ENCODE results near the gene NUP62.
"Not testable (repeated sequence)": the region's sequence is repeated elsewhere in the genome, so short reads cannot be mapped to it uniquely, and the experiment has no call there.

Gene NUP62

GRCh38 chr19:49951806-49952478 is 22.6 kb upstream of the NUP62 start:
- DNase-seq, result no peak

GRCh38 chr19:49950956-49951526 is 21.7 kb upstream of the NUP62 start:
- DNase-seq, result no peak

DNA sequence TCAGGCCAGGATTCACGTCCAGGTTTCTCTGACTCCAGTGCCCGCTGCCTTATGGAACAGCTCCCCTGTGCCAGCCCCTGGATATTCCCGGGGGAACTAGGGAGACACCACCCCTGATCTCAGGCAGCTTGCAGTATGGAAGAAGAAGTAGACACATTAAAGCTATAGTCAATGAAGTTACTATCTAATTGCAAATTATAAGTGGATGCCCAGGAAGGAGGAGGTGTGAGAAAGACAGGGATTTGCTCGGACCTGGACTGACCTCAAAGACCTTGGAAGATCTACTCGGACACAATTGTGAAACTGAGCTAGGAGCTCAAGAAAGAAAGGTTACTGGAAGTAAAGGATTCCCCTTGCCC is 21.3 kb upstream of the NUP62 start:
- no peak for DNase-seq

GRCh38 chr19:49949742-49950589 is 20.7 kb upstream of the NUP62 start:
- DNase-seq, result no peak

DNA sequence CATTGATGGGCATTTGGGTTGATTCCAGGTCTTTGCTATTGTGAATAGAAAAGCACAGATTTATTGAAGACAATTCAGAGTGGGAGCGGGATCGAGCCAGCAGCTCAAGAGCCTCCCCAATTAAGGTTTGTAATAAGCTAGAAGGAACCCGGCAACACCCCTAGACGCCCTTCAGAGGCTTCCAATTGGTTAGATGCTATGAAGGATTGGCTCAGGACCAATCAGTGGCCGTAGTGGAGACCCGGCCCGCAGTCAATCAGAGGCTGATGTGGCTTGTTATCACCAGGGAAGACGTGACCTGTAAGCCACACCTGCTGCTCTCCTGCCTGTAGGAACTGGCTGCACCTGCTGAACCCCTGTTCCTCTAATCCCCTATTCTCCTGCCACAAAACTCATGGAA is 17.1 kb upstream of the NUP62 start:
- no peak for DNase-seq

DNA sequence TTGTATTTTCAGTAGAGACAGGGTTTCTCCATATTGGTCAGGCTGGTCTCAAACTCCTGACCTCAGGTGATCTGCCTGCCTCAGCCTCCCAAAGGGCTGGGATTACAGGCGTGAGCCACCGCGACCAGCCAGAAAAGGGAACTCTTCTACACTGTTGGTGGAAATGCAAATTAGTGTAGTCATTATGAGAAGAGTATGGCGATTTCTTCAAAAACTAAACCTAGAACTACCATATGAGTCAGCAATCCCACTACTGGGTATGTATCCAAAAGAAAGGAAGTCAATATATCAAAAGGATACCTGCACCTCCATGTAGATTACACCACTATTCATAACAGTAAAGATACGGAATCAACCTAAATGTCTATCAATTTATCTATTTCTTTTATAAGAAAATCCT is 15.3 kb upstream of the NUP62 start:
- not testable (repeated sequence) for DNase-seq

DNA sequence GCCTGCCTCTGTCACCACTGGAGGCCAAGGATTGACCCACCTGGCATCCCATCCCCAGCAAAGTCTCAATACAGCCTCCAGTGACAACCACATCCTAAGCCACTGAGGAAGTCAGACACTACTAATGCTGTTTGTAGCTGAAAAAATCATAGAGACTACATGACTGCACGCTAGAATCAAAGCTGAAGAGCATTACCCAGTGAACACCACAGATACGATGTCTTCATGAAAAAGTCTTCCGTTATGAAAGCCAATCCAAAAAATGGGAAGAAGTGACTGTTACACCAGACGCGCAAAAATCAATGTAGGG is 11.1 kb upstream of the NUP62 start:
- no peak for DNase-seq

DNA sequence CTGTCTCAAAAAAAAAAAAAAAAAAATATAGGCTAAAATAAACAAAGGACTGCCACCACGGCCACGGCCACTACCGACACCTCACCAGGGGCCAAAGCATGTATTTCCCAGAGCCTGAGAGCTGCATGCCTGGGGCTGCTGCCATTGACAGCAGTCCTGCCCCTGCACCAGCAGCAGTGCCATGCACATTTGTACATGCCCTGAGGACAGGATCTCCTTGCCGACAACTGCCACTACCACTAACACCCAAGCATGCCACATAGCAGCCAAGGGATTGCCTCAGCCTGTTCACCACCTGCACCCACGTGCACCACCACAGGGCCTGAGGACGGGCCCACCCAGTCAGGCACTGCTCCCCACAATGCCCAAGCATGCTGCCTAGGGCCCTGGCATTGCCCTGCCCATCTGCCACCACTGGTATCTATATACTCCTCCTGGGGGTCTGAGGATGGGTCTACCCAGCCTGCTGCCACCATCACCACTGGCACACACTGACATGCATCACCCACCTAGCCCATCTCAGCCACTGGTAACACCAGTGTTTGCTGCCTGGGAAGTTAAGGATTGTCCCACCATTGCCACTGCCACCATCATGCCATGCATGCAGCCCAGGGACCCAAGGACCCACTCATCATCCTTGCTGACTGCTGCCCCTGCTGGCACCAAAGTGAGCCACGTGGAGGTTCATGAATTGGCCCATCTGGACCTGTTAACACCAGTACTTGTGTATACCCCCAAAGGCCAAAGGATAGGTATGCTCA is 10.6 kb upstream of the NUP62 start:
- no peak for DNase-seq

GRCh38 chr19:49938662-49939061 is 9.4 kb upstream of the NUP62 start:
- no peak for DNase-seq

GRCh38 chr19:49937750-49938381 is 8.6 kb upstream of the NUP62 start:
- no peak for DNase-seq

GRCh38 chr19:49936549-49936948 is 7.2 kb upstream of the NUP62 start:
- no peak for DNase-seq

DNA sequence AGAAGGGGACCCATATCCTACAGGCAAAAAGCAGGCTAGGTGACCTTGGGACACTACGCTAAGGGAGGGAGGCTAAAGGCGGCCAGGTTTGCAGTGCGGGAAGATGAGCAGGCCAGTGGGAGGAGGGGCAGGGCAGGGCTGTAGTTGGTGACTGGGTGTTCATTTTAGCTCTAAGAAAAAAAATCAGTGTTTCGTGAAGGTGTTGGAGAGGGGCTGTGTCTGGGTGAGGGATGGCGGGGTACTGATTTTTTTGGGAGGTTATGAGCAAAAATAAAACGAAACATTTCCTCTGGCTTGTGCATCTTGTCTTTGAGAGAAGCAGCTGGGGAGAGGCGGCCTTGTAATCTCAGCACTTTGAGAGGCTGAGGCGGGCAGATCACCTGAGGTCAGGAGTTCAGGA is 4.3 kb upstream of the NUP62 start:
- no peak for DNase-seq

DNA sequence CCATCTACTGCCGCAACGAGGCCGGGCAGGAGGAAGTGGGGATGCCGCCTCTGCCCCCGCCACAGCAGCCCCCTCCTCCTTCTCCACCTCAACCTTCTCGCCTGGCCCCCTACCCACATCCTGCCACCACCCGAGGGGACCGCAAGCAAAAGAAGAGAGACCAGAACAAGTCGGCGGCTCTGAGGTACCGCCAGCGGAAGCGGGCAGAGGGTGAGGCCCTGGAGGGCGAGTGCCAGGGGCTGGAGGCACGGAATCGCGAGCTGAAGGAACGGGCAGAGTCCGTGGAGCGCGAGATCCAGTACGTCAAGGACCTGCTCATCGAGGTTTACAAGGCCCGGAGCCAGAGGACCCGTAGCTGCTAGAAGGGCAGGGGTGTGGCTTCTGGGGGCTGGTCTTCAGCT is 3.4 kb upstream of the NUP62 start:
- DNase-seq, result no peak

DNA sequence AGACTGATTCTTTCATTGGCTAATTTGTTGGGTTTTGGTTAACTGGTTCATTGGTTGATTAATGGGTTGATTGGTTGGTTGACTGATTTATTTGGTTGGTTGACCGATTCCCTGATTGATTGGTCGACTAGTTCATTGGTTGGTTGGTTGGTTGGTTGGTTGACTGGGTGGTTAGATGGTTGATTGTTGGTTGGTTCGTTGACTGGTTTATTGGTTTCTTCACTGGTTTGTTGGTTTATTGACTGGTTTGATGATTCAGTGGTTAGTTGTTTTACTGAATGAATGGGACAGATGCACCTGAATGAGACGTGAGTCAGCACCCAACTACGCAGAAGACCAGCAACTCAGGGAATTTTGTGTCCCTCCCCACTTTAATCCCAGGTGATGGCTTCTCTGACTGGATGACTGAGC is 2.7 kb upstream of the NUP62 start:
- no peak for DNase-seq

- no peak for DNase-seq
Observed at GRCh38 chr19:49931293-49932040, 2.2 kb upstream of the NUP62 start.

DNA sequence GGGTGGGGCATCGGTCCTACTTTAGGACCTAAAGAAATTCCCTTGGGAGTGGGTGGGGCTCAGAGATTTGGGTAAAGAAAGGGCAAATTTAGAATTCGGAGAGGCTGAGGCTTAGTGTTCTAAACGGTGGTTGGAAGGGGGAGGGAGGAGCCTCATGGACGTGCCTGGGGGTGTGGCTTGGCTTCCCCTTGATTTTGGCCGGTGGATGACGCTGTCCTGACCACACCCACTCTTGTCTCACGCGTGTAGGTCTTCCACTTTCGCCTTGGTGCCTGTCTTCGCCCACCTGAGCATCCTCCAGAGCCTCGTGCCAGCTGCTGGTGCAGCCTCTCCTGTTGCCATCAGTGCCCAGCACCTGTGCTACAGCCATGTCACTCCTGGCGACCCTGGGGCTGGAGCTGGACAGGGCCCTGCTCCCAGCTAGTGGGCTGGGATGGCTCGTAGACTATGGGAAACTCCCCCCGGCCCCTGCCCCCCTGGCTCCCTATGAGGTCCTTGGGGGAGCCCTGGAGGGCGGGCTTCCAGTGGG is 1.2 kb upstream of the NUP62 start:
- no peak for DNase-seq

DNA sequence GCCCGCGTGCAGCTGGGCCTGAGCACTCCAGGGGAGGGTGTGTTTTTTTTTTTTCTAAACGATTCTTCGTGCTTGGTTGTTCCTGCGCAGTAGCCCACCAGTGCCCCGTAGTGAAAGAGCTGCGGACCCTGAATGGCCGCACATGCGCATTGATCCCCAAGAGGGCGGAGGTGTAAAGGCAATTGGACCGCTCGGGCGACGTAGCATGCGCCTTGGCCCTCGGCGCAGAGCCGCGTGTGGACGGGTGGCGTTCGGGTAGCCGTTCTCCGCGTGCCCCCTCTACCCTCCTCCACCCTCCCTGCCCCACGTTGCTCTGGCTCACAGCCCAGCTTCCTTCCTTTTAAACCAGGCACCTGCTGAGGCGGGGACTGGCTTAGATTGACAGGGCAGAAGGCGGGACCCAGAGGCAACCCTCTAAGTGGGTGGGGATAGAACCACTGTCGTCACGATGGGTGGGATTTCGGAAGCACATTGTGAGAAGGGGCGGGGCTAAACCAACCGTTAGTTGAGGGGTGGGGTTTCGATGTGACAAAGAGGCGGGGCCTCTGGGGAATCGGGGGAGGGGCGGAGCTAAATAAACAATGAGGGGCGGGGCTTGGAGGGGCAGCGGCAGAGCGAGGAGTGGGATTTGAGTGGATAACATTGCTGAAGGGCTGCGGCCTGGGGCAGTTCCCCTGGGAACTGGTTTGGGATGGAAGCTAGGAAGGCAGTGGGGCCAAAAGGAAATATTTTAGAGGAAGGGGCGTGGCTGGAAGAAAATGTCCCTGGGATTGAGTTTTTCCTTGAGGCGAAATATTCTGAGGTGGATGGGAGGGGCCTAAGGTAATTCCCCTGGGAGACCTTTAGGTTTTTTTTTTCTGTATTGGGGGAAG is 543 bp upstream of the NUP62 start:
- DNase-seq, result peak; percentile 61

DNA sequence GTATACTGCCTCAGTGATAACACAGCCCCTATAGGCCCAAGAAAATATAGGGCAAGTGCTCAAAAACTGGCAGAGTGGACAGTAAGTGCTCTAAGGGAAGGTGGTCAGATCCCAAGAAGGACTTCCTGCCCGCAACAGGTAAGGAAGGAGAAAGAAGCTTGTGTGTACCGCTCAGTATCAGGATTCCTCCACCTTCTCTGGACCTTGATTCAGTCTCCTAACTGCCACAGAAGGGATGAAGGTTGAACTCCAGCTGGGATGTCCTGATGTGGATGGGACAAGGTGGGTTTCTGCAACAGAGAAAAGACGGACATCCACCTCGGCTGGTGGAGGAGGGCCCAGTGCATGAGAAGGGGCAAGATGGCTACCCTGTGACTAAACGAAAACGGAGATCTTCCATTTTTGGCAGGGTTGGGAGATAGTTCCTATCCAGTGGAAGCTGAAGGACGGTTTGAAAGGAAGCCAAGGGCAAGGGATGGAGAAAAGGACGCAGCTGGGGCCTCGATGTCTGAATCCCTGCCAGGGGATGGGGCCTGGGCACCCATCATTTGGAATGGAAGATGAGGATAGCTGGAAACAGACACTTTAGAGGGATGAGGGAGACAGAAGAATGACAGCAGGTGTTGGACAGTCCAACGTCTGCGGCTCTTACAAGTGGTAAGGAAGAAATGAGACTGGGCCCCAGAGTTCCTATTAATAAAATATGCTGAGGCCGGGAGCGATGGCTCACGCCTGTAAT is 1.6 kb downstream of the NUP62 start:
- no peak for DNase-seq

GRCh38 chr19:49926515-49926914 is 2.8 kb downstream of the NUP62 start:
- DNase-seq, result no peak

DNA sequence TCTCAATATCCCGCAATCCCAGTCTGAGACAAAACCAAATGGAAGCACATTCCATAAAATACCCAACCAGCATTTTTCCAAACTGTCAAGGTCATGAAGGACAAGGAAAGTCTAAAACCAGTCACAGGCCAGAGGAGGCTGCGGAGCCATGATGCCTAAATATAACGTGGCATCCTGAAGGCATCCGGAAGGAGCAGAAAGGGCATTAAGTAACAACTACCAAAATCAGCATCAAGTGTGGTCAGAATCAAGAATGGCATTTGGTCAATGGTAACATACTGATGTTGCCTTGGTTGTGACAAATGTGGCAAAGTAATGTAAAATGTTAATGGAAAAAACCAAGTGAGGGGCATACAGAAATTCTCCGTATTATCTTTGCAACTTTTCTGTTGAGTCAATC is 3.8 kb downstream of the NUP62 start:
- no peak for DNase-seq

DNA sequence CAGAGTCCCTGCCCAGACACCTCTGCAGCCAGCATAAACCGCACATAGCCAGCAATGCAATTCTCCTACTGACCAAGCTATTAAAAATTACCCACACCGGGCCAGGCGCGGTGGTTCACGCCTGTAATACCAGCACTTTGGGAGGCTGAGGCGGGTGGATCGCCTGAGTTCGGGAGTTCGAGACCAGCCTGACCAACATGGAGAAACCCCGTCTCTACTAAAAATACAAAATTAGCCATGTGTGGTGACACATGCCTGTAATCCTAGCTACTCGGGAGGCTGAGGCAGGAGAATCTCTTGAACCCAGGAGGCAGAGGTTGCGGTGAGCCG is 4.5 kb downstream of the NUP62 start:
- not testable (repeated sequence) for DNase-seq

Data from SIG-M5 (cell line).